Activated CD8-positive, alpha-beta memory T cell treated with anti-CD3 and anti-CD28 coated beads for 48 hours (primary cell): ENCODE results near the gene LIPA.
A peak's percentile ranks its signal among the peaks of the same experiment; 100 is the strongest.

Experiments used
- DNase-seq, 3 experiments: peaks; one replicate each; pipeline ENCODE4 v3.0.0-alpha.2; 2020; ENCODE audit warnings: low read depth in 2 of 3, low spot score in 2 of 3

The LIPA gene

DNA sequence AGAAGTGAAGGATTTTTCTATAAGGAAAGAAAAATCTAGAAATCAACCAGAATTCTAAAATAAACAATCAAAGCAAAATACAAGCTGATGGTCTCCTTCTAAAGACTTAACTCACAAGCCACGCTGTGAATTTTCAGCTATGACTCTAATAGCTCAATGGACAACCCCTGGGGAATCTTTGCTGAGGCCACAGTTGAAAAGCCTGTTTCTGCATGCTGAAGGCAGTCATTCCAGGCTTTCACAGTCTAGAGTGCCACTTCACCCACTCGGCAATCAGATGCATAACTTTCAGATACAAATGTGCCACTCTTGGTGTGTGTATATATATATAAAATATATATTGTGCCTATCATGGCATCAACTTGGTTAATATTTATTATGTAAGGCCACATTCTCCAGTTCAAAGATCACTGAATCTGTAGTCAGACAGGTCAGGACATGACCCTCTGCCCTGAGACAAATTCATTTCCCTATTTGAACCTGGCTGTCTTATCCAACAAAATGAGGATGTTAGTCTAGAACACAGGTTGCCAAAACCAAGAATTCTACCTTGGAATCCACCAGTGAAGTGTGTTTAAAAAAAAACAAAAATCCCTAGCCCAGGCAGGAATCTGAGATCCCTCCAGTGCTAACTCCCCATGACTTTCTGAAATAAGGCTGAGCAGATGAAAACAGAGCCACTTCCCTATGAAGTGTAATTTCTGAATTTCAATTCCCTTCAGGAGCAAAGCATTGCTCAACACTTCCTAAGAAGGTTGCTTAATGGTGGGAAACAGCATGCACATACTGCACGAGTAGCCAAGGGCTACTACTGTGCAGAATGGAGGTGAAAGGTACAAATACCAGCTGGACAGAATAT, 9.9 kb downstream of the LIPA start:
- no peak for DNase-seq

DNA sequence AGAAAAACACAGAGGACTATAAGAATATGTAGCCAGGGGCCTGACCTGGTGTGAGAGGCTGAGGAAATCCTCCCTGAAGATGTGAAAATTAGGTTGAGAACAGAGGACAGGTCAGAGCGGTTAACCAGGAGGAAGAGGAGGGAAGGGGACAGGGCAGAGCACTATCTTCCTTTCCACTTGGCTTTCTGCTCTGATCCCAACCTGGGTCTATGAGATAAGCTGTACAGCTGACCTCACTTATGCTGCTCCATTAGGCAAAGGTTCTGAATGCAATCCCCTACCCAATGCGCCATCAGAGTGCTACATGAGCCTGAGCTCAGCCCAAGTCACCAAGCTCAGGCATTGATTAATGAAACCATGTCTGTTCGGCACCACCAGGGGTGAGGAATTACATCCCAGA, 10.5 kb downstream of the LIPA start:
- no peak for DNase-seq

- no peak for DNase-seq
These were observed 11.1 kb downstream of the LIPA start for GRCh38 chr10:89240519-89240918.

DNA sequence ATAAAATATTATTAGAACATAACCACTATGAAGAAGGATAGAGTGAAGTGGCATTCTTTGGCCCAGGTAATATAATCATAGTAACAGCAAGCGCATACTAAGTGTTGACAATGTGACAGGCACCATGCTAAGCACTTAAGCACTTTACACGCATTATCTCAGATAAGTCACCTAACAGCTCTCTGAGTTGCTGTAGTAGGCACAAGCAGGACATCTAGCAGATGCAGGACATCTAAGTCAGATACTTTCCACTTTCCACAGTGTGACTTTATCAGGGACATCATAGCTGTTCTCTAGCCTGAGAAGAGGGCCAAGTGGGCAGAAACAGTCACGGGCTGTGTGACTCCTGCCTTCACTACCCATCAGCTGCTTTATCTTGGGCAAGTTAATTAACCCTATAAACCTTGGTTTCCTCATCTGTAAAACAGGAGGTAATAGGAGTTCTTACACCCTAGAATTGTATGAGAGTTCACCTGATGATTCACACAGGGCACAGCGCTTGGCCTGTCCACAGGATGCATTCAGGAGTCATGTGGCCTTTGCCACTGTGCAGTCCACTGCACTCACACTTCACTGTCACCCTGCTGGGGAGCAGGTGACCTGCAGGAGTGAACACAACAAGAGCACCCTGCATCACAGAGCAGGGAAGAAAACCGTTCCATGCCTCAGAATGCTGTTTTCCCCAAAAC, 12.5 kb downstream of the LIPA start:
- DNase-seq = no peak

GRCh38 chr10:89237849-89238248, 13.7 kb downstream of the LIPA start:
- DNase-seq = no peak

- DNase-seq = no peak
These were observed 15.3 kb downstream of the LIPA start for GRCh38 chr10:89236226-89236797.

DNA sequence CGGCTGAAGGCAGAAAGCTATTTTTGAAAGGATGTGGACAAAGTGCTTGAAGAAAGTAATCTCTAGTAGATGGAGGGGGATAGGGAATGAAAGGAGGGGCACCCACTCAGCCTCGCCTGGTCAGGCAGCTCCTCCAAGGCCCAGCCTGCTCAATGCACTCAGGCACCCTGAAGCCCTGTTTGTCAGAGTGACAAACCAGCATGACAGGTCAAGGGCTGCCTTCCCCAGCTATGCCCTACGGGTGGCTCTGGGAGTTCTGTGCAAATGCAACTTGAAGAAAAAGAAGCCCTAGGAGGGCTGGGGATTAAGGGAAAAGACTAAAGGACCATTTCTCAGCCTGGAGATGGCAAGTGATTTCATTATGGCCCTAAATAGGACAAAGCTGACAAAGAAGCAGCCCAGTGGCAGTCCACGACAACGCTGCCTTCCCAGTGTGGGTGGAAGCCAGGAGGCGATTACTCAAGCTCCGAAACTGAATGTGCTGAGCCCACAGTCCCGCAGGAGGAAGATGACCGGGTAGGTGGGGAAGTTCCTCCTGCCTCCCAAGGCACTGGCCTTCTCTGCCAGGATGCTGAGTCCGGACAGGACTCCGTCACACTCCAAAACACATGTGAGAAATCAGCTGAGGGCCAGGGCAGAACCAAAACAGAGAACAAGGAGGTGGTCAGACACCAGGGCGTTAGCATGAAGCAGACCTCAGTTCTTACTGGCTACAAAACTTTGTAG, 16.3 kb downstream of the LIPA start:
- DNase-seq = no peak

DNA sequence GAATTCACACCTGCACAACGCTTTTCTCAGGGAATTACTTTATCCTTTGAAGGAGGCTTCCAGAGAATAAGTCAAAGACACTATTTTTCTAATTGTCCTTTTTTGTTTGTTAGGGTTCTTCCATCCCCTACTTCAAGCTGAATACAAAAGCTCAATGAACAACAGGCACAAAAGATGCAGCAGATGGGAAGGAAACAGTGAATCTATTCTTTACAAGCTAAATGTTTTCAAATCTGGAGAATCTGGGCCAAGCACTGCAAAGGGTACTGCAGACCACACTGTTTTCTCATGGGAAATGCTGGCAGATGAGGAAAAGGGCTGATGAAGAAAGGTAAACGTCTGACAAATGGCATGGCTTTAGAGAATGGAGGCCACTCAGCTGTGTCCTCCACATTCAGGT, 18.5 kb downstream of the LIPA start:
- DNase-seq = no peak

GRCh38 chr10:89228962-89229361, 22.6 kb downstream of the LIPA start:
- no peak for DNase-seq

GRCh38 chr10:89228146-89228545, 23.4 kb downstream of the LIPA start:
- no peak for DNase-seq

DNA sequence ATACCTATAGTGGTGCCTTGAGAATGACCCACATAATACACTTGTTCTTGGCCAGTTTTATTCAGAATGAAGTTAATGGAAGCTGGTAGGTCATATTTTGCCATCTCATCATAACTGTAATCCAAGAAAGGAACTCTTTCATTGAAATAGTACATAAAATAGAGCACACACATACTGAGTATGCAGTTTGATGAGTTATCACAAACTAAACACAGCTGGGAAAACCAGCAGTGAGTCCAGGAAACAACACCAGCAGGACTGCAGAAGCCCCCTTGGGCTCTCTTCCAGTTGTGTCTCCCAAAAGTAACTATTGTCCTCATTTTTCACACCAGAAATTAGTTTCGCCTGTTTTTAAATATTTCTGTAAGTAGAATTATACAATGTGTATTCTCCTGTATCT, 24.7 kb downstream of the LIPA start:
- DNase-seq = no peak

DNA sequence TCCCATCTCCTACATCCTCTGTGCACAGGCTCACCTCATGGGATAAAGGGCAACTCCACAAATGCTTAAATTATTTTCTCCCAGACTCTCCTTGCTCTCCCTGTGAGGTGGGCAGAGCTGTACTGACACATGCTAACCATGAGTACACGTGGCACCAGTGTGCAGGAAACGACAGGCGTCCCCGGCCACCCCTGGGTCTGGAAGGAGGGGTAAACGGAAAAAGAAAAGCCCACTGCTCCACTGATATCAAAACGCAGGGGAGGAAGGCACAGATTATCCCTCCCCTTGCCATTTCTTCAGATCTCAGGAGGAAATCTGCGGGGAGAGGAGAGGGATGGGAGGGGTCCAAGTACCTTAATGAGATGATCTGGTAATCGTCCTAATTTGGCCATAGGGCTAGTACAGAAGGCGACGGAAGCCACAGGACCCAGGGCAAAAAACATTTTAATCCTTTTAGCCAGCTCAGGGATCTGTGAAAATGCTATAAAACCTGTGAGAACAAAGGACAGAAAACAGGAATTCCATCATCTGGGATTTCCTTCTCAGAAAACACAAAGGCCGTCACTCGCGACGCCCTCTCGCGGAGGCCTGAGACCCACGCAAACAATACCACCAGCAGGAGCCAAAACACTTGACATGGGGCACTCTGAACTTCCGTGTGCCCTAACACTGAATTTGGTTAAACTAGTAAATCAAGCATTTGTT, 26.7 kb downstream of the LIPA start:
- no peak for DNase-seq

- DNase-seq = no peak
These were observed 29.7 kb downstream of the LIPA start for GRCh38 chr10:89221919-89222318.

- DNase-seq = no peak
These were observed 31.9 kb downstream of the LIPA start for GRCh38 chr10:89219513-89220218.

DNA sequence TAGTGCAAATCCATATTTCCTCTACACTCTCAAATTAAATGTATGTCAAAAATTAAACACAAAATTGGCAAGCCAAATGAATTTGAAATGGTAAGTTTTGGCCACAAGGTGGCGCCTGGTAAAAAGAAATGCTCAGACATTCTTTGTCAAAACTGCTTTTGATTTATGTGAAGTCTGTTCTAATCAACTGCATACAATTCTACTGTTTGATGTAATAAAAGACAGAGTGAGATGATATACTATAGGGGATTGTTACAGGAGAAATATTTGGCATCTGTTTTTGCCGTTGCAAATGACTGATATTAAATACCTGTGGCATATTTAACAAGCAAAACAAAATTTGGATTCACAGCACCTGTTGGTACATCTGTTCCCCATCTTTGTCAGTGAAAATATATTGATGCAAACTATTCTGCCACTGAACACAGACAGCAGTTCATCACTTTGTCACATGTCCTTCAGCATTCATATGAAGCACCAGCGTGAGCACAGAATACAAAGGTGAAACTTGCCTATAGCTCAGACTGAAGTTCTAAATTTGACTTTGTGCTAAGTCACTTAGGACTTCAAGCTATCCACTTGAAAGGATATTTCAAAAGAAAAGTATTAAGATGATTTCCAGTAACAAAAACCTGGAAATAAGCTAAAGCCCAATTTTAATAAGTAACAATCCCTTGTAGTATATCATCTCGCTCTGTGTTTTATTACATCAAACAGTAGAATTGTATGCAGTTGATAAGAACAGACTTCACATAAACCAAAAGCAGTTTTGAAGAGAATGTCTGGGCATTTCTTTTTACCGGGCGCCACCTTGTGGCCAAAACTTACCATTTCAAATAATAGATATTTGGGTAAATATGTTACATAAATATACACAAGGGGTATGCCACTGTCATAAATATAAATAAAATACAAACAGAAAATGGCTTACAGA, 34.3 kb downstream of the LIPA start:
- DNase-seq = peak in 1 of 3 experiments; percentile 36

GRCh38 chr10:89216056-89216455, 35.5 kb downstream of the LIPA start:
- no peak for DNase-seq

DNA sequence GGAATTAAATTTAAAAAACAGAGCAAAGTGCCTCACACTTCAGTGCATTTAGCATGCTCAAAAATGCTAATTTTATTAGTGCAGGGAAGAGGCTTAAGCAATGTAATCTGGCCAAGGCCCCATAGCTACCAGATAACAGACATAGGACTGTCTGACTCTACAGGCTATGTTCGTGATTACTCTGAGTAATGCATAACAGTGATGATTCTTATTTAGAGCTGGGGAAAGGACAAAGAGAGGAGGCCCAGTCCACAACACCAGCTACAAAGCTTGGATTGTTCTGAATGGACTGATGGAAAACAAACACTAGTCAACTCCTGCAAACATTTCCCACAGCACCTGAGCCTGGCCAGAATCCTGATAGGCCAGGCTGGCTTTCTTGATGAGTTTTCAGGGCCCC, 36.1 kb downstream of the LIPA start:
- no peak for DNase-seq

- no peak for DNase-seq
These were observed 36.9 kb downstream of the LIPA start for GRCh38 chr10:89214566-89215165.
